Measurements from ENCODE around the gene PGR.

The PGR gene

DNA sequence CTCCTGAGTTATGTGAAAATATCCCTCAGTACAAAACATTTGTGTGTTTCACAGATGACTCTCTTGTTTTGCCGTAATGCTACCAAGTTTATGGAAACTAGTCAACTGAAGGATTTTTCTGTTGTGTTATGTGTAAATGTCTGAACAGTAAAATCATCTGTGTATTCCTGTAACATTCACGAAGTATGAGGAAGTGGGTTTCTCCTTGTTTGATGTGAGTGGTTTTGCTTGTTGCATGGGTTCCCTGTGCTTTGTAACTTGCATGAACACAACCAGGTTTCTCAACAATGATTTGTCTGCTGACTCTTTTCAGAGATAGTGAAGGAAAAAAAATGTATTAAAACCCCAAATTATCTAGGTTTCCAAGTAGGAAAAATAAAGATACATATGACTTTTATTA is 138.1 kb downstream of the PGR start:
- Histone ChIP-seq H3K27me3 (ENCODE audit: insufficient read depth, low read length) (no peaks in the 10 kb centered on the region), H3K9me3 (ENCODE audit: low read length) (no peaks in the 10 kb centered on the region), H3K4me1 (ENCODE audit: insufficient read depth, low read length, severe bottlenecking) (no peaks in the 10 kb centered on the region), H3F3A (ENCODE audit: insufficient read depth, low read length) (no peaks in the 10 kb centered on the region), H3K4me3 (ENCODE audit: low read depth, low read length, poor library complexity, severe bottlenecking) (no peak overlapping the region), H4K20me1 (ENCODE audit: insufficient read depth, low read length) (no peaks in the 10 kb centered on the region), H2AFZ (ENCODE audit: low read length) (no peak overlapping the region), H3K9me2 (ENCODE audit: low read depth, low read length) (no peaks in the 10 kb centered on the region), H3K4me2 (ENCODE audit: low read length) (no peak overlapping the region), H3K36me3 (ENCODE audit: insufficient read depth, low read length) (no peaks in the 10 kb centered on the region), H3K9ac (ENCODE audit: low read length) (no peak overlapping the region), H3K27ac (ENCODE audit: low read depth, low read length, poor library complexity, severe bottlenecking) (no peak overlapping the region), H3K79me2 (ENCODE audit: insufficient read depth, low read length) (no peaks in the 10 kb centered on the region)
- TF ChIP-seq, protein P1, sequence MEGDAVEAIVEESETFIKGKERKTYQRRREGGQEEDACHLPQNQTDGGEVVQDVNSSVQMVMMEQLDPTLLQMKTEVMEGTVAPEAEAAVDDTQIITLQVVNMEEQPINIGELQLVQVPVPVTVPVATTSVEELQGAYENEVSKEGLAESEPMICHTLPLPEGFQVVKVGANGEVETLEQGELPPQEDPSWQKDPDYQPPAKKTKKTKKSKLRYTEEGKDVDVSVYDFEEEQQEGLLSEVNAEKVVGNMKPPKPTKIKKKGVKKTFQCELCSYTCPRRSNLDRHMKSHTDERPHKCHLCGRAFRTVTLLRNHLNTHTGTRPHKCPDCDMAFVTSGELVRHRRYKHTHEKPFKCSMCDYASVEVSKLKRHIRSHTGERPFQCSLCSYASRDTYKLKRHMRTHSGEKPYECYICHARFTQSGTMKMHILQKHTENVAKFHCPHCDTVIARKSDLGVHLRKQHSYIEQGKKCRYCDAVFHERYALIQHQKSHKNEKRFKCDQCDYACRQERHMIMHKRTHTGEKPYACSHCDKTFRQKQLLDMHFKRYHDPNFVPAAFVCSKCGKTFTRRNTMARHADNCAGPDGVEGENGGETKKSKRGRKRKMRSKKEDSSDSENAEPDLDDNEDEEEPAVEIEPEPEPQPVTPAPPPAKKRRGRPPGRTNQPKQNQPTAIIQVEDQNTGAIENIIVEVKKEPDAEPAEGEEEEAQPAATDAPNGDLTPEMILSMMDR (IDR thresholded peaks at IDR 0.05; ENCODE audit: low read length) = no peak
- TF ChIP-seq EZH2 (IDR thresholded peaks at IDR 0.05; ENCODE audit: borderline replicate concordance, low read length) = no peak

- no peaks in the 10 kb centered on the region for H3K4me1 ChIP-seq (ENCODE audit: insufficient read depth, low read length, severe bottlenecking)
- no peaks in the 10 kb centered on the region for H3K9me3 ChIP-seq (ENCODE audit: low read length)
- no peak overlapping the region for H3K9ac ChIP-seq (ENCODE audit: low read length)
- no peaks in the 10 kb centered on the region for H4K20me1 ChIP-seq (ENCODE audit: insufficient read depth, low read length)
- no peak overlapping the region for H3K27ac ChIP-seq (ENCODE audit: low read depth, low read length, poor library complexity, severe bottlenecking)
- no peak overlapping the region for H2AFZ ChIP-seq (ENCODE audit: low read length)
- H3K4me2 ChIP-seq (ENCODE audit: low read length) = no peak overlapping the region
- H3K9me2 ChIP-seq (ENCODE audit: low read depth, low read length) = no peaks in the 10 kb centered on the region
- H3K4me3 ChIP-seq (ENCODE audit: low read depth, low read length, poor library complexity, severe bottlenecking) = no peak overlapping the region
- H3F3A ChIP-seq (ENCODE audit: insufficient read depth, low read length) = no peaks in the 10 kb centered on the region
- no peaks in the 10 kb centered on the region for H3K79me2 ChIP-seq (ENCODE audit: insufficient read depth, low read length)
- no peaks in the 10 kb centered on the region for H3K27me3 ChIP-seq (ENCODE audit: insufficient read depth, low read length)
- TF ChIP-seq, protein P1 (IDR thresholded peaks at IDR 0.05; ENCODE audit: low read length) = no peak
- no peak for TF ChIP-seq EZH2 (IDR thresholded peaks at IDR 0.05; ENCODE audit: borderline replicate concordance, low read length)
- H3K36me3 ChIP-seq (ENCODE audit: insufficient read depth, low read length) = no peaks in the 10 kb centered on the region
Observed at GRCh38 chr11:100990931-100991330, 138.7 kb downstream of the PGR start.

GRCh38 chr11:100984668-100985067 is 144.9 kb downstream of the PGR start:
- Histone ChIP-seq H3K9me2 (ENCODE audit: low read depth, low read length) (no peaks in the 10 kb centered on the region), H3K9ac (ENCODE audit: low read length) (no peak overlapping the region), H3K27me3 (ENCODE audit: insufficient read depth, low read length) (no peaks in the 10 kb centered on the region), H2AFZ (ENCODE audit: low read length) (no peak overlapping the region), H3K36me3 (ENCODE audit: insufficient read depth, low read length) (no peaks in the 10 kb centered on the region), H3K4me3 (ENCODE audit: low read depth, low read length, poor library complexity, severe bottlenecking) (no peak overlapping the region), H3K79me2 (ENCODE audit: insufficient read depth, low read length) (no peaks in the 10 kb centered on the region), H3K9me3 (ENCODE audit: low read length) (no peaks in the 10 kb centered on the region), H3F3A (ENCODE audit: insufficient read depth, low read length) (no peaks in the 10 kb centered on the region), H3K4me2 (ENCODE audit: low read length) (no peak overlapping the region), H4K20me1 (ENCODE audit: insufficient read depth, low read length) (no peaks in the 10 kb centered on the region), H3K4me1 (ENCODE audit: insufficient read depth, low read length, severe bottlenecking) (peaks cover 4% of the 10 kb centered on the region), H3K27ac (ENCODE audit: low read depth, low read length, poor library complexity, severe bottlenecking) (no peak overlapping the region)
- TF ChIP-seq EZH2 (IDR thresholded peaks at IDR 0.05; ENCODE audit: borderline replicate concordance, low read length) = no peak
- TF ChIP-seq, protein P1 (IDR thresholded peaks at IDR 0.05; ENCODE audit: low read length) = no peak

Measured in OCI-LY1 (cell line).